GM19240 (cell line): ENCODE results near the gene ATP1A2.
A peak's percentile ranks its signal among the peaks of the same experiment; 100 is the strongest.

ENCODE experiments used
- DNase-seq: peaks from one replicate; pipeline ENCODE4 v3.0.0; 2011; ENCODE audit warnings: low spot score; ENCODE audit not compliant: insufficient read length

ATP1A2 gene

DNA sequence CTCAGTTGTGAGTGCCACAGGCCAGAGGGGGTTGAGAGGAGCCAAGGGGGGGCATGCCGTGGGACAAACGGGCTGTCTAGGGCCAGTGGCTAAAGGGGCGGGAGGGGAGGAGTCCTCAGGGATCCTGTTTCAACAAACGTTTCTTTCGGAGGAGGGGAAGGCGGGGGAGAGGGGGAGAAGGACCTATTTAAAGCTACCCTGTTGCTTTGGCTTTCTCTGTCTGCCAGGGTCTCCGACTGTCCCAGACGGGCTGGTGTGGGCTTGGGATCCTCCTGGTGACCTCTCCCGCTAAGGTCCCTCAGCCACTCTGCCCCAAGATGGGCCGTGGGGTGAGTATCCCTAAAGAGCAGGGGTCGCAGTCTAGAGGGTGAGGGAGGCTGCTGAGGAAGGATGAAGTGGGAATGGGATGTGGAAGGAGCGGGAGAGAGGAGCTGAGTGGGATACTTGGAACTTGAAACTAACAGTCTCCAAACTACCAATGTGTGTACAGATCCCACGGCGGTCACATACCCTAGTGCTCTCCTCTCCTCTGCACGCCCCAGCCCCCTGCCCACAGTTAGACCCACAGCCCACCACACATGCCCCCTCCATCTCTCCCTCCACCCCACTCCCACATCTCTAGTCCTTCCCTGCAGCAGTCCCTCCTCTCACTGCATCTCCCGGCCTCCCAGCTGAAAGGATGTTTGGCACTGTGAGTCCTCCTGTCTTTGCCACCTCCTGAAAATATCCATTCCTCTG lies at the start of gene ATP1A2:
ATP1A2 (plus strand) TSS at position 215 of the 738 bp plus-strand sequence; CDS start at position 318, 103 bp downstream.
- DNase-seq: no peak

DNA sequence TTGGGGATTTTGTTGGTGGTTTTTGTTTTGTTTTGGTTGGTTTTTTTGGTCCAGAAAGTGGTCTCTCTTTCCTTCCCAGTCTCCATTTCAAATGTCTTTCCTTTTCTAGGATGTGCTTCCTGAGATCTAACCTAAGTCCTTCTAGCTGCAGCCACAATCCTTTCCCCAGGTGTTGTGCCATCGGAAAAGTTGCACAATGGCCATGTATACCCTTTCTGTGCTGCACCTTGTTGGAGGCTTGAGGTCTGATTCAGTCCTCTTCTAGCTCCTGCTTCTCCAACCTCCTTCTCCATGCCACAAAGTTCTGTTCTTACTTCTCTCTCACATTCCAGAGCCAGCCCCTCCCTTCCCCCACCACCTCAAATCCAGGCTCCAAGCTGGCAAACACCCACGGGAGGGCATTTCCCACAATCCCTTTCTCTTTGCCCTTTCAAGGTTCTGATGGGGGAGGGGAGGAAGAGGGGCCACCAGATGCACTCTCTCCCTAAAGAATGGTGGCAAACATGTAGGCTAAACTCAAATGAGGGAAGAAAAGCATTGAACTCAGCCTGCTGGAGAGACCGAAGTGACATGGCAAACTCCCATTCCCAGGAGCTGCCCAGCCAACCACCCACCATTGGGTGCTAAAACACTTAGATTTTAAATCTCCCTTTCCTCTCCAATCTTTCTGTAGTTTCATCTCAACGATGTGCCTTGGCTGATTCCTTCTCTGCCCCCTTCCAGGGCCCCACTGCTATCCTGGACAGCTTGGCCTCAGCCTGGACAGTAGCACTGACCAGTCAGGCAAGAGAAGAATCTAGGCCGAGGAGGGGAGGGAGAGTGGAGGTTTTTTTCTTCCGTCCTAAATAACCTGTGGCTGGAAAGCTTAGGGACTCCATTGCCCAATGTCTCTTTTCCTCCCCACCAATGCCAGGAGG lies 48.5 kb upstream of the ATP1A2 start:
- no peak for DNase-seq

DNA sequence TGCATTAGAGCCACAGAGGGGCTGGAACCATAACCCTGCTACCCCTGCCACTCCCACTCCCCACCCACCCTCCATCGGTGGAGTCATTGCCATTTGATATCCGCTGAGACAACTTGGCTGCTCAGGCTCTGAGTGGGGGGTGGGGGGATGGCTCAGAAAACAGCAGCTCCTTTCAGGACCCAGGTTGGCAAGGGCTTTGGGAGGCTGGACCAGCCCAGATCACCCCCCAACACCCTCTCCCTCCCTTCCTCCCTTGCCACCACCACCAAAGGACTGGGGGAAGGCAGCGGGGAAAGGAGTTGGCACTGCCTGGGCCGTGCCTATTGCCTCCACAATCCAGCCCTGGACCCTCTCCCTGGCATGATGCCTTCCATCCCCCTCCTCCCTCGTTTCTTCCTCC lies 47.3 kb upstream of the ATP1A2 start:
- DNase-seq: no peak

DNA sequence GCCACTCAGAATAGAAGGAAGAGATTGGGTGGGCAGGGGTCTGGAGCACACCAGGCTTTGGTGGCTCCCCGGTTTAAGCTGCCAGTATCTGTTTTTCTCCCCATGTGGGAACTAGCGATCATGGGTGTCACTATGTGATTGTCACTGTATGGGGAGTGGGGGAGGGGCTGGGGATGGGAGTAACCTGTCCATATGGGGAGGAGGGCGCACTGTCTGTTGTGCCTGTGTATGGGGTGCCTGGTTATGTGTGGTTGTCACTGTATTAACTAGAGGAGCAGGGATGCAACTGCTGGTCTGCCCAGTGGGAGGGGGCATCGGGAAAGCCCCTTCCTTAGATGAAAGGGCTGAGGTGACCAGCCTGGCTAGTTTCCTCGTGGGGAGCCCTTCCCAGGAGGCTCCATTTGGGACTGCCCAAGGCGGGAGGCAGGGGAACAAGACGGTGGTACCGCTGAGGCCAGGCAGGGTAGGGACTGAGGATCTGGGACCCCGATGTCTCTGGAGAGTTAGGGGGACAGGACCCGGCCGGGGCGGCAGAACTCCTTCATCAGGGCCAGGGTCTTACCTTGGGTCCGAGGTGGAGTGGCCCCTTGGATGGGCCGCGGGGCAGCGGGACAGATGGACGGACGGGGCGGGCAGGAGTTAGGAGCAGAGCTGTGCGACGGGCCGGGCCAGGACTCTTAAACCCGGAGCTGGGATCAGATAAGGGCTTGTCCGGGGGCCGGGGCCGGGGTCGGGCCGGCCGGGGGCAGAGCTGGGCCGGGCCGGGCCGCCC lies 45.9 kb upstream of the ATP1A2 start, which contains the start of gene KCNJ10:
KCNJ10 (minus strand) TSS at position 701 of the 772 bp plus-strand sequence. CDS start 27,628 bp downstream, outside the sequence.
- no peak for DNase-seq

DNA sequence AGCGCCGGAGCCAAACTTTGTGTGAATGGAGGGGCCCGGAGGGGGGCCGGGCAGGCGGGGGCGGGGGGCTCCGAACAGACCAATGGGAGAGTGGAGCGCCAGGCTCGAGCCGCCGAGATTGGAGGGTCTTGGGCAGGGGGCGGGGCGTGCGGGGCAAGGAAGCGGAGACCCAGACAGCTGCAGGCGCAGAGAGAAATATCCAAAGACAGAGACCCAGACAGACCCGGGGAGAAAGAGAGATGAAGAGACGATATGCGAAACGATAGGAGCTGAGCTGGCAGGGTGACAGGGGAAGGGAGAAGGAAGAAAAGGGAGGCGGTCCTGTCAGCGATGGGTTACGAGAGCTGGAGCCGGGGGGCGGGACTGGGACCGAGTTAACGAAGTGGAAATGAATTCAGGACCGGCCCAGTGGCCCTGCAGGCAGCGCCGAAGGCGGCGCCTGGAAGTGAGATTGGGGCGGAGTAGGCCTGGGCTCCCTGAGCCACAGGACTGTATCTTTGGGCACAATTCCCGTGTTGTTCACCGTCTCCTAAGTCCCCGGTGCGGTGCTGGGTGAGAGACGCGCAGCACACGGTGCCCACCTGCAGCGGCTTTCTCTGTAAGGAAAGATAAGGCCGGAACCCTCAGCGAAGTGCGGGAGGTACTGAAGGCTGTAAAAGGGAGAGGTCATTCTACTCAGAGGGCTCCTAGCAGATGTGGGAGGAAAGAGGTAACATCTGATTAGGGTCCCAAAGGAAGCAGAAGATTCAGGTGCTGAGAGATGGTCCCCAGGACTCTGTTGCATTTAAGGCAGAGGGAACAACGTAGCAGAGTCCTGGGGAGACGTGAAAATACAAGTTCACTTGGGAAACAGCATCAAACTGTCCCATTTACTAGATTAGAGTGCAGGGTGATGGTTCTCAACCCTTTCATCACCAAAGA lies 45.1 kb upstream of the ATP1A2 start:
- no peak for DNase-seq

DNA sequence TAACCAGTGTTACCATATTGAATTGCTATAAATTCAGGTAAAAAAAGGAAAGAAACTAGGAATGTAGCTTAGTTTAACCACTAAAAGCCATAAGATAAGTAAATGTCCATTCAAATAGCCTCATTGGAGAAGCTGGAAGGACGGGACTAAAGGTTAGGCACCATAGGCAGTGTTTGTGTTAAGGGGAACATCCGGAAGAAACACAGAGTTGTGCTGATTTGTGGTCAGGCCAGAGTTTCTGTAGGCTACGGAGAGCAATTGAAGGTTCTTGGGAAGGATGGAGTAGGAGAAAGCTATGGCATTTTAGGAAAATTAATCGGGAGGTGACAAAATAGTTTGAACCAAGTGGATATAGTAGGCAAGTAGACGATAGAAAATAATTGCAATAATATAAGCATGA lies 44.3 kb upstream of the ATP1A2 start:
- no peak for DNase-seq

DNA sequence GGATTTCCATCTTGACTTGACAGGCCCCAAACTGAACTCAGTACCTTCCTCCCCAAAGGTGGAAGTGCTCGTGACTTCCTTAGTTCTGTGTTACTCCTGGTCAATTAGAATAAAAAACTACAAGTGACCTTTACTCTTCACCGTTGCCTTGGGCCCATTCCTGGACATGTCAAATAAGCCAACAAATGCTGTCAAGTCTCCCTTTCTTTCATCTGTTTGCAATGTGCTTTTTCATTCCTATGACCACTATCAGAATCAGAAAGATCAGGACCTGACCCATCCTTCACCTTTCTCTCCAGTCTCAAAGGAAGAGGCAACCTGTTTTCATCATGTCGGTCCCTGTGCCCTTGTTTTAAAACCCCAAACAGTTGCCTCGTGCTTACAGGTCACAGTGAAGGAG lies 40.7 kb upstream of the ATP1A2 start:
- no peak for DNase-seq

DNA sequence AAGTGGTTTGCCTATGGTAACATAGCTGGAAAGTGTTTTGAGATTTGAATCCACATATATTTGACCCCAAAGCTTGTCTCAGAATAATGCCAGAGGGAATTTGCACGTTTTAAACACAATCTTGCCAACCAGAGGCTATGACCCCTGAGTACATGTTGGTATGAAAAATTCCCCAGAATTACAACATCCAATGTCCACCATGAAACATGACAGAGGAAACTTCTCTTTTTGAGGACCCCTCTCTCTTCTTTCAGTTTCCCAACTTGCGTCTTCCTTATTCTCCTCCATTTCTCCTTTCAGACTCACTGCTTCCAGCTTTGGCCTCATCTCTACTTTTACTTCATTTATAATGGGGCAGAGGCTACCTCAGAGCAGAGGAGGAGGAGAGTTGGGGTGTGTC lies 39.7 kb upstream of the ATP1A2 start:
- no peak for DNase-seq

DNA sequence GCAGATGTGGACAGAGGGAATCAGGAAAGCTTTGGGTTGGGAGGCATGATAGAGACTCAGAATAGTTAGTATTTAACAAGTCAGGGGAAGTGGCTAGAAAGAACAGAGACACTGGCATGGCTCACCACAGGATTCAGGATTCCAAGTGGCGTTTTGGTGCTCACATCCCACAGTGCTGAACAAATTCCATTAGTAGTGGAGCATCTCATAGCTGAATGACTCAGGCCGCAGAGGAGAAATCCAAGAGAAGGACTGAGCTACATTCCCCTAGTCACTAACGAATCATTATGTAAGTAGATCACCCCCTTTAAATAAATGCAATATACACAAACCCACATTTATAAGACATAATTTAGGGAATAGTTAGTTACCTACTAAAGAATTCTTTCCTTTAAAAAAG lies 39.3 kb upstream of the ATP1A2 start:
- no peak for DNase-seq

DNA sequence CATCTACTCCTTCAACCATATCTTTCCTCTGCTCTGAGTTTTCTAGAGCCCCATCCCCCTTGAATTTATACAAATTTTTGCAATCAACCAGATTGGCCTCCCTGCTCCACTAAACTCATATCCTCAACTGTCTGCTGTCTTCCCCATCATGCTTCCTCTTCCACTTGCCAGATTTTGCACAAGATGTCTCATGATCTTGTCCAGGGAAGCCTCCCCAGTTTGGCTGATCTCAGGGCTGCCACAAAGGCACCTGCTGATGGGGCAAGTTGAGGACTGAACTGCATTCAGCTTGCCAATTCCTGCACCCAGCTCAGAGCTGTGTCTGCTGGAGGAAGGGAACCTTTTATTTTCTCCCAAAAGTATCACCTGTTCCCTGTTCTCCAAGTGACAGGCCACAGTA lies 38.1 kb upstream of the ATP1A2 start:
- no peak for DNase-seq

DNA sequence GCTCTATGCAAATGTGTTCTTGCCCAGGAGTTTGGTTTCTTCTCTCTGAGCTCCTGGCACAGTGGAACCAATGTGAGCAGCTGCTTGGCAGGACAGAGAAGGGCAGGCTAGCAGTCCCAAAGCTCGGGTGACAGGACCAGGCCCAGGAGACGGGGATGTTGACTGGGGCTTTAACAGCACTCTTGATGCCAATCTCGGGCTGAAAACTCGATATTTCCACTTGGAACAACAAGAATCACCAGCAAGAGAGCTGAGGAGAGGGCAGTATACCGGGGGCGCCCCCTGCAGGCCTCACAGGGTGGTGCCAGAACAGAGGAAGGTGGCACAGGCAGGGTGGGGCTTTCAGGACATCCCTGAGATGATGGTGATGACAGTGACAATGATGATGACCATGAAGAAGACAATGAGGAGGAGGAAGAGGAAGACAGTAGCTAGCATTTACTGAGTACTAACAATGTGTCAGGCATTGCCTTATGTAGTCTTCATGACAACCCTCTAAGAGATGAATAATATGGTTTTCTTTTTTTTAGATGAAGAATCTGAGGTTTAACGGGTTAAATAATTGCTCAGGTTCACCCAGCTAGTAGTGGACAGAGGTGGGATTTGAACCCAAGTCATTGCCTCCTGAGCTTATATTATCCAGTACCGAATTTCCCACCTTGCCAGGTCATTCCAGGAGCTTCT lies 36.9 kb upstream of the ATP1A2 start:
- DNase-seq: peak; percentile 73

DNA sequence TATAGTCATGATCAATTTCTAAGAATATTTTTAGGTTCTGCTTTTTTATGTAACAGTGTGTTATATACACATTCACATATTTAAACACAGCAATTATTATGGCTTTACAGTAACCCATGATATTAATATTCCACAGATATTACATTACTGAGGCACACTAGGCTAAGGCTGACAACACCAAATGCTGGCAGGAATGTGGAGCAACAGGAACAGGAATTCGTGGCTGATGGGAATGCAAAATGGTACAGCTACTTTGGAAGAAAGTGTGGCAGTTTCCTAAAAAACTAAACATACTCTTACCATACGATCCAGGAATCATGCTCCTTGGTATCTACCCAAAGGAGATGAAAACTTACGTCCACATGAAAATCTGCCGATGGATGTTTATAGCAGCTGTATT lies 36.1 kb upstream of the ATP1A2 start:
- no peak for DNase-seq

DNA sequence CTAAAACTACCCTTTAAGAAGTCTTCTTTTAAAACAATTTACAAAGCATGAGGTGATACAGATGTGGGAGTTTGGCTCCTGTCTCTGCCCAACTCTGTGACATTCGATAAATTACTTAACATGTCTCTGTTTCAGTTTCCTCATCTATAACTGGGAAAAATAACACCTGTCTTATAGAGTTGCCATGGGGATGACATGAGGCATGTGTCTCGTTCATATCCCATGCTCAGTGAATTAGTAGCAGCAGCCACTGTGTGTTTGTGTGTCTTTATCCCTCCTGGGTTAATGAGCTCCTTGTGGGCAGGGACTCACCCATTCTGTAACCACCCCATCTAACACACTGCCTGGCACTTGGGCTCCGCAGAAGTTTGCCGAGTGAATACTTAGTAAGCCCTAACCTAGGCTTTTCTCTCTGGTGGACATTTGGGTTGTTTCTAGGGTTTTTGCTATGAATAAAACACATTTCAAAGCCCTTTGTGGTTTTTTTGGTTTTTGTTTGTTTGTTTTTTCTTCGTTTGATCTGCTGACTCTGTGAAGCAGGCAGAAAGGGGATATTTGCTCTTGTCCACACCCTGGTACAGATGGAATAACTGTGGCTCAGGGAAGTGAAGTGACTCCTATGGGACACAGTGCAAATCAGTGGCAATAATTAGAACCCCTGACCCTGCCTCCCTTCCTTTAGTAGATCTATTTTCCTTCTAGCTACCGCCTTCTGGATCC lies 35.0 kb upstream of the ATP1A2 start:
- no peak for DNase-seq

DNA sequence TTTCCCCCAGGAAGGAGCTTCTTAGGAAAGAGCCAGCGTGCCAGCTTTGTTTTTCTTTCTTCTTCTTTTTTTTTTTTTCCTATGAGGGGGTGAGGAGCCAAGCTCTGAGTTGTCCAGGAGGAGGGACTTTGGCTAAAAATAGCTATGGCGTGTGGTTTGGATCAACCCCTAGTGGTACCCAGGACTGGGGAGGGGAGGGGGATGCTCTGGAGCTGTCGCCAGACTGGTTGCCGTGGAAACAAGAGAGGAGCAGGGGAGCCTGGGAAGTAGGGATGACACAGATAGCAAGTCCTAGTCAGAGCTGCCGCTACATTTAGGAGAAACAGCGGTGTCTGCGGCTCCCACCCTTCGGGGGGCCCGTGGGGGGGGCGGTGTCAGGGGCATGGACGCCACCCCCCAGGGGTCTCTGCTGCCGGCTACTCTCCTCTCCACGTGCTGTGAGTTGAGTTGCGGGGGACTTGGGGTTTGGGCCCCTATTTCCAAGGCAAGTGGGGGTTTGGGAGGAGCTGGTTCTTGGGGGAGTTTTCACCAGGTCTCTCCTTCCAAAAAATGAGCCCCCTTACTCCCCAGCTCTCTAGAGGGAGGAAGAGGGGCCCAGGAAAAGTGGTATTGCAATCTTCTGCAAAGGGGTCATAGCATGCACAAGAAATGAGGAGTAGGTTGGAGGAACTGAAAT lies 34.2 kb upstream of the ATP1A2 start, which contains the start of gene KCNJ9:
KCNJ9 (plus strand) TSS at position 278 of the 676 bp plus-strand sequence. CDS start 2,493 bp downstream, outside the sequence.
- no peak for DNase-seq

DNA sequence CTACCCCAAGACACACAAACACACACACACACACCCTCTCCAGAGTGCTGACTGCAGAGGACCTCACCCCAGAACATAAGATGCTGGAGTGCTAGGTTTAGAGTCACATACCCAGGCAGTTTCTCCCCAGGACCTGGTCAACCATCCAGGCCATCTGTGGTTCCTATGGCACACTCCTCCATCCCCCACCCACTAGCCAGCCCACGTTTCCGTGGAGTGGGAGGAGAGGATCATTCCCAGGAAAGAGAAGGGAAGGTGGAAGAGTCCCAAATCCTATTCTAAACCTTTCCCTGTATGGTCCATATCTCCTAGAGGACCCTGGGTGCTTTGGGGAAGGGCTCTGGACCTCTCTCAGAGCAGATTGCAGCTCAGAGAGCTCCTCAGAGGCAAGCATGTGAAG lies 33.1 kb upstream of the ATP1A2 start:
- DNase-seq: no peak

DNA sequence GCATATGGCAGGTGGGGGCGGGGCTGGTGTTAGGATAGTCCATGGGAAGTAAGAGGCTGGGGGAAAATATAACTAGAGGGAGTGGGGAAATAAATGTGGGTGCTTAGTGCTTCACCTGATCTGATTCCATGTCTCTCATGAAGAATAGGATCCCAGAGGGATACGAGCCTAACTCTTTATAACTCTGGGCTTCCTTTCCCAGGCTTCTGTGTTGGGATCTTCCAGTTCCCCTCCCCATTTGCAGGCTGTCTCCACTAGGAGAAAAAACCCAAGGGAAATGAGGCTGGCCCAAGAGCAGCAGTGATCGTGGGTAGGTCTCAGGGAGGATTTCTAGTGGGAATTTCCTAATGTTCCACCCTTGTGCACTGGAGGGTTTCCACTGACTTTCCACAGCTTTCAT lies 32.6 kb upstream of the ATP1A2 start:
- no peak for DNase-seq

DNA sequence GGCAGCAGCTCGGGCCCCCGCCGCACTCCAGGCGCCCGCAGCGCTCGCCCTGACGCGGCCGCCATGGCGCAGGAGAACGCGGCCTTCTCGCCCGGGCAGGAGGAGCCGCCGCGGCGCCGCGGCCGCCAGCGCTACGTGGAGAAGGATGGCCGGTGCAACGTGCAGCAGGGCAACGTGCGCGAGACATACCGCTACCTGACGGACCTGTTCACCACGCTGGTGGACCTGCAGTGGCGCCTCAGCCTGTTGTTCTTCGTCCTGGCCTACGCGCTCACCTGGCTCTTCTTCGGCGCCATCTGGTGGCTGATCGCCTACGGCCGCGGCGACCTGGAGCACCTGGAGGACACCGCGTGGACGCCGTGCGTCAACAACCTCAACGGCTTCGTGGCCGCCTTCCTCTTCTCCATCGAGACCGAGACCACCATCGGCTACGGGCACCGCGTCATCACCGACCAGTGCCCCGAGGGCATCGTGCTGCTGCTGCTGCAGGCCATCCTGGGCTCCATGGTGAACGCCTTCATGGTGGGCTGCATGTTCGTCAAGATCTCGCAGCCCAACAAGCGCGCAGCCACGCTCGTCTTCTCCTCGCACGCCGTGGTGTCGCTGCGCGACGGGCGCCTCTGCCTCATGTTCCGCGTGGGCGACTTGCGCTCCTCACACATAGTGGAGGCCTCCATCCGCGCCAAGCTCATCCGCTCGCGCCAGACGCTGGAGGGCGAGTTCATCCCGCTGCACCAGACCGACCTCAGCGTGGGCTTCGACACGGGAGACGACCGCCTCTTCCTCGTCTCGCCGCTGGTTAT lies 31.4 kb upstream of the ATP1A2 start:
- peak; percentile 43 for DNase-seq
